Spleen (tissue), 11 donors: Measurements from ENCODE around the gene WAC. TPM values are rescaled to one million over a fixed set of nuclear protein-coding genes. Genes with fewer than 3 reads are reported as not detected.
"Not testable (repeated sequence)": the region's sequence is repeated elsewhere in the genome, so short reads cannot be mapped to it uniquely, and the experiment has no call there.

Experiments used
- DNase-seq: peaks from one replicate; pipeline ENCODE4 v3.0.0-alpha.2; 2020
- H3K27ac ChIP-seq, 8 donors: fragments of 200-600 bp; sonication (generic) in 7 of 8; 1 replicate in 4 of 8; 2 replicates in 4 of 8; pipeline versions ENCODE4 v1.5.0 to v1.8.0; 2016 to 2021; ENCODE audit warnings: inconsistent platforms in 4 of 8, mild to moderate bottlenecking in 4 of 8, moderate library complexity in 1 of 8
- H3K27me3 ChIP-seq, 7 donors: fragments of 200-600 bp; sonication (generic) in 6 of 7; replicated peaks in 1 of 7; 1 replicate in 4 of 7; 2 replicates in 3 of 7; pipeline versions ENCODE4 v1.5.0 to v1.8.0; 2016 to 2021; ENCODE audit warnings: inconsistent platforms in 3 of 7, mild to moderate bottlenecking in 1 of 7
- H3K36me3 ChIP-seq, 6 donors: fragments of 200-600 bp; sonication (generic) in 5 of 6; 1 replicate in 4 of 6; 2 replicates in 2 of 6; pipeline versions ENCODE4 v1.5.0 to v1.8.0; 2016 to 2021; ENCODE audit warnings: inconsistent platforms in 2 of 6
- H3K4me1 ChIP-seq, 6 donors: fragments of 200-600 bp; sonication (generic) in 5 of 6; 1 replicate in 3 of 6; 2 replicates in 3 of 6; pipeline versions ENCODE4 v1.5.0 to v1.8.0; 2016 to 2021; ENCODE audit warnings: inconsistent platforms in 3 of 6
- H3K4me3 ChIP-seq, 8 donors: fragments of 200-600 bp; sonication (generic) in 7 of 8; 1 replicate in 4 of 8; 2 replicates in 4 of 8; pipeline versions ENCODE4 v1.5.0 to v1.8.0; 2016 to 2021; ENCODE audit warnings: inconsistent platforms in 4 of 8, mild to moderate bottlenecking in 4 of 8, moderate library complexity in 2 of 8
- H3K9me3 ChIP-seq, 8 donors: fragments of 200-600 bp; sonication (generic) in 7 of 8; 1 replicate in 4 of 8; 2 replicates in 4 of 8; pipeline versions ENCODE4 v1.5.0 to v1.8.0; 2016 to 2021; ENCODE audit warnings: inconsistent platforms in 4 of 8
- CTCF ChIP-seq, 11 experiments: fragments of 200-600 bp in 7 of 11; fragments of 450-650 bp in 4 of 11; sonication (generic) in 4 of 11; IDR thresholded peaks in 8 of 11; conservative IDR thresholded peaks in 3 of 11; 1 replicate in 7 of 11; 2 replicates in 4 of 11; pipeline versions ENCODE4 v1.4.0 to v1.8.0; 2016 to 2021; ENCODE audit warnings: antibody characterized with exemption in 11 of 11, inconsistent platforms in 4 of 11, mild to moderate bottlenecking in 1 of 11
- POLR2A ChIP-seq, 3 donors: fragments of 450-650 bp; IDR thresholded peaks; one replicate each; pipeline ENCODE4 v1.5.1; 2017; ENCODE audit warnings: antibody characterized with exemption in 3 of 3, mild to moderate bottlenecking in 1 of 3
- POLR2AphosphoS5 ChIP-seq, 3 donors: sonication (generic); formaldehyde crosslinking; IDR thresholded peaks; one replicate each; pipeline ENCODE4 v1.5.1; 2017; ENCODE audit warnings: antibody characterized with exemption in 3 of 3
- WGBS, 5 donors: extraction: QIAGEN DNeasy Blood & Tissue Kit in 3 of 5; methylation state at CpG; one replicate each; pipeline versions ENCODE4 v1.1.5 to v1.1.7; 2013 to 2018; 5-methylcytosine and 5-hydroxymethylcytosine counted together
- intact Hi-C: fragments of 100-400 bp; cut with DNase I; formaldehyde crosslinking; loops from one replicate; pipeline ENCODE4 v1.15.0; 2023; ENCODE audit warnings: low total_unique reads
- polyA plus RNA-seq, 3 donors: library from polyadenylated mRNA; stranded (reverse); fragments of 200-250 nt; gene quantifications; one replicate each; pipeline ENCODE4 v1.2.1, GENCODE V29; 2013
- total RNA-seq, 7 donors: library from RNA; depleted of rRNA in 3 of 7; stranded (reverse); fragments of >200 nt in 3 of 7; fragmentation: NEBNext Ultra II Directional in 4 of 7; extraction: Animal tissue kit (Norgen Biotek cat#: 25700) in 4 of 7; gene quantifications; one replicate each; pipeline versions ENCODE4 v1.1.0 to v1.2.1, GENCODE V29; 2016 to 2021
- donor health status: healthy with polysubstance abuse.
- donor health status: DM: no; HTN: no; CAD: no; lungs with moderate emphysema.
- donor health status: DM: no; HTN: no; CAD: no.
- donor health status: Bipolar disorder and iron deficiency.
- donor health status: healthy.
- donor health status: DM: no; HTN: no; CAD: no.
- donor health status: DM: yes; HTN: yes; CAD: no.

Gene WAC
- total and polyA plus RNA-seq, 10 donors = 29.6 to 181 (median 142) TPM

GRCh38 chr10:28601012-28601411 lies 68.1 kb downstream of the WAC start:
- intact Hi-C loops = no loop called here
- no peaks in the 10 kb centered on the region for H3K27me3 ChIP-seq
- DNase-seq = no peak
- peaks cover 0 to 88% (median 18%) of the 10 kb centered on the region in 6 donors for H3K36me3 ChIP-seq
- H3K4me3 ChIP-seq = no peak overlapping the region
- peaks cover 6 to 84% (median 20%) of the 10 kb centered on the region in 6 donors for H3K4me1 ChIP-seq
- TF ChIP-seq POLR2AphosphoS5 (IDR thresholded peaks at IDR 0.05) (no peak), CTCF (IDR thresholded peaks at IDR 0.05 in 8 of 11, conservative IDR thresholded peaks at IDR 0.05 in 3 of 11) (no peak), POLR2A (IDR thresholded peaks at IDR 0.05) (no peak)
- H3K9me3 ChIP-seq = no peaks in the 10 kb centered on the region
- WGBS, 5 donors = 86 to 98% (median 96%) methylated on average over 4 of the region's 4 CpGs
- no peak overlapping the region for H3K27ac ChIP-seq

- no peak for DNase-seq
- H3K27ac ChIP-seq = no peak overlapping the region
- H3K36me3 ChIP-seq = peaks cover 0 to 81% (median 33%) of the 10 kb centered on the region in 6 donors
- 79 to 90% (median 86%) methylated on average over 12 of the region's 12 CpGs for WGBS, 5 donors
- H3K4me1 ChIP-seq = peaks cover 6 to 72% (median 23%) of the 10 kb centered on the region in 6 donors
- H3K27me3 ChIP-seq = no peaks in the 10 kb centered on the region
- H3K4me3 ChIP-seq = no peak overlapping the region
- no peaks in the 10 kb centered on the region for H3K9me3 ChIP-seq
- TF ChIP-seq CTCF (IDR thresholded peaks at IDR 0.05 in 8 of 11, conservative IDR thresholded peaks at IDR 0.05 in 3 of 11) = no peak
- TF ChIP-seq POLR2AphosphoS5 (IDR thresholded peaks at IDR 0.05) = peak in 1 of 3 donors; percentile 10
- intact Hi-C loops = no loop called here
Measured at GRCh38 chr10:28604567-28605536, 71.9 kb downstream of the WAC start.

DNA sequence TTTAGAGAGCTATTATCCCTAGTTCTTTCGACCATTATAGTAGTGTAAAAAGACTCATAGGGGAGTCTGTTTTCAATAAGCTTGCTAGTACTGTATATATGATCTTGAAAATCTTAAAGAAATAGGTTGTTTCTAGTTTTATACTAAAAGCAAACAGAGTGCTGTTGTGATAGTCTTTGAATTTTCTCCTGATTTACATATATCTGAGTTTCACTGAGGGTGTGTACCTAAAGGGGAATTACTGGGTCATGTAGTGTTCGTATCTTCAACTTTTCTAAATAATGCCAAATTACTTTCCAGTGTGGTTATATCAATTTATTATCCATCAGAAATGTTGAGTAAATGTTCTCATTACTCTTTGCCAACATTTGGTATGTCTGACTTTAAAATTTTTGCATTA lies 73.7 kb downstream of the WAC start:
- no peak for DNase-seq
- peaks cover 6 to 67% (median 20%) of the 10 kb centered on the region in 6 donors for H3K4me1 ChIP-seq
- H3K9me3 ChIP-seq = no peaks in the 10 kb centered on the region
- no peak overlapping the region for H3K27ac ChIP-seq
- intact Hi-C loops = no loop called here
- no peaks in the 10 kb centered on the region for H3K27me3 ChIP-seq
- H3K36me3 ChIP-seq = peaks cover 0 to 88% (median 44%) of the 10 kb centered on the region in 6 donors
- H3K4me3 ChIP-seq = no peak overlapping the region
- TF ChIP-seq CTCF (IDR thresholded peaks at IDR 0.05 in 8 of 11, conservative IDR thresholded peaks at IDR 0.05 in 3 of 11) (no peak), POLR2A (IDR thresholded peaks at IDR 0.05) (no peak), POLR2AphosphoS5 (IDR thresholded peaks at IDR 0.05) (no peak)
- 87 to 96% (median 91%) methylated on average over 2 of the region's 2 CpGs for WGBS, 5 donors

DNA sequence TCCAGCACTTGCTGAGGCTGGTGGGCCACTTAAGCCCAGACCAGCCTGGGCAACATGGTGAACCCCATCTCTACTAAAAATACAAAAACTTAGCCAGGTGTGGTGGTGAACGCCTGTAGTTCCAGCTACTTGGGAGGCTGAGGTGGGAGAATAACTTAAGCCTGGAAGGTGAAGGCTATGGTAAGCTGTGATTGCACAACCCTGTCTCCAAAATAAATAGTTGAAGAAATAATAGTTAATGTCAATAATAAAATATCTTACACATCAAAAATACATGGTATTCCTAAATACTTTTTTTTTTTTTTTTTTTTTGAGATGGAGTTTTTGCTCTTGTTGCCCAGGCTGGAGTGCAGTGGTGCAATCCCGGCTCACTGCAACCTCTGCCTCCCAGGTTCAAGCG lies 76.7 kb downstream of the WAC start:
- H3K27ac ChIP-seq, H3K27me3 ChIP-seq, H3K9me3 ChIP-seq, H3K4me3 ChIP-seq, intact Hi-C loops, DNase-seq: not testable (repeated sequence)
- Histone ChIP-seq H3K4me1 (peaks cover 6 to 39% (median 16%) of the 10 kb centered on the region in 6 donors), H3K36me3 (peaks cover 3 to 91% (median 67%) of the 10 kb centered on the region in 6 donors)
- WGBS, 5 donors = 67 to 92% (median 83%) methylated on average over 3 of the region's 3 CpGs
